Dendritic cell treated with granulocyte-macrophage colony-stimulating factor and Interleukin-4, amounts not matched to agents 40 ng/mL and 50 ng/mL, for 4 days (primary cell): ENCODE measurements around the gene KIF5C.

Experiments used
- H3K27ac Mint-ChIP-seq: one replicate; pipeline ENCODE4 v1.8.0; 2022; ENCODE audit warnings: mild to moderate bottlenecking, mixed read lengths
- H3K27me3 Mint-ChIP-seq: one replicate; pipeline ENCODE4 v1.8.0; 2022; ENCODE audit warnings: mild to moderate bottlenecking, mixed read lengths
- H3K36me3 Mint-ChIP-seq: one replicate; pipeline ENCODE4 v1.8.0; 2022; ENCODE audit warnings: low read depth, mixed read lengths
- H3K4me1 Mint-ChIP-seq: one replicate; pipeline ENCODE4 v1.8.0; 2022; ENCODE audit warnings: low read depth, mixed read lengths
- H3K4me3 Mint-ChIP-seq: one replicate; pipeline ENCODE4 v1.8.0; 2022; ENCODE audit warnings: mild to moderate bottlenecking, moderate library complexity, mixed read lengths
- H3K9me3 Mint-ChIP-seq: one replicate; pipeline ENCODE4 v1.8.0; 2022; ENCODE audit warnings: mixed read lengths
- intact Hi-C: fragments of 100-400 bp; cut with micrococcal nuclease; formaldehyde crosslinking; loops from one replicate; pipeline ENCODE4 v1.15.0; 2022

KIF5C gene

GRCh38 chr2:149038442-149039212, 163.6 kb downstream of the KIF5C start, which contains the start of gene LYPD6B:
Gene LYPD6B, plus strand, starts transcription at chr2:149038699. Its CDS starts 92,250 bp downstream, at chr2:149130949.
- H3K36me3 Mint-ChIP-seq = no peaks in the 10 kb centered on the region
- H3K9me3 Mint-ChIP-seq = no peaks in the 10 kb centered on the region
- H3K4me1 Mint-ChIP-seq = no peaks in the 10 kb centered on the region
- H3K27me3 Mint-ChIP-seq = peaks cover 54% of the 10 kb centered on the region
- no peak within 1 kb of the TSS for H3K27ac Mint-ChIP-seq
- no peak within 1 kb of the TSS for H3K4me3 Mint-ChIP-seq
- intact Hi-C loops = no loop called here

GRCh38 chr2:149039213-149039724, 164.2 kb downstream of the KIF5C start:
- Mint-ChIP-seq H3K27ac (no peak overlapping the region), H3K9me3 (no peaks in the 10 kb centered on the region), H3K36me3 (no peaks in the 10 kb centered on the region), H3K4me3 (no peak overlapping the region), H3K27me3 (peaks cover 53% of the 10 kb centered on the region), H3K4me1 (no peaks in the 10 kb centered on the region)
- intact Hi-C loops = no loop called here

- no peak overlapping the region for H3K4me3 Mint-ChIP-seq
- H3K36me3 Mint-ChIP-seq = no peaks in the 10 kb centered on the region
- peaks cover 53% of the 10 kb centered on the region for H3K27me3 Mint-ChIP-seq
- H3K9me3 Mint-ChIP-seq = no peaks in the 10 kb centered on the region
- H3K27ac Mint-ChIP-seq = no peak overlapping the region
- intact Hi-C loops = loop anchor here (1.0 to 2.0 kb wide), 2 partner anchors 272 to 521 kb away; no protein-coding TSS in a partner anchor
- H3K4me1 Mint-ChIP-seq = no peaks in the 10 kb centered on the region
These were observed 165.4 kb downstream of the KIF5C start for GRCh38 chr2:149040451-149040850.

GRCh38 chr2:149041482-149041881, 166.5 kb downstream of the KIF5C start:
- no peak overlapping the region for H3K27ac Mint-ChIP-seq
- peaks cover 50% of the 10 kb centered on the region for H3K27me3 Mint-ChIP-seq
- intact Hi-C loops = loop anchor here (2.0 kb wide), 1 partner anchor 271 kb away; no protein-coding TSS in a partner anchor
- no peak overlapping the region for H3K4me3 Mint-ChIP-seq
- no peaks in the 10 kb centered on the region for H3K36me3 Mint-ChIP-seq
- H3K9me3 Mint-ChIP-seq = no peaks in the 10 kb centered on the region
- H3K4me1 Mint-ChIP-seq = no peaks in the 10 kb centered on the region

- no peaks in the 10 kb centered on the region for H3K4me1 Mint-ChIP-seq
- H3K9me3 Mint-ChIP-seq = peaks cover 10% of the 10 kb centered on the region
- no peak overlapping the region for H3K27ac Mint-ChIP-seq
- H3K4me3 Mint-ChIP-seq = no peak overlapping the region
- no peaks in the 10 kb centered on the region for H3K36me3 Mint-ChIP-seq
- peaks cover 36% of the 10 kb centered on the region for H3K27me3 Mint-ChIP-seq
- intact Hi-C loops = no loop called here
These were observed 167.9 kb downstream of the KIF5C start for GRCh38 chr2:149042881-149043280.

GRCh38 chr2:149044500-149044899, 169.5 kb downstream of the KIF5C start:
- intact Hi-C loops = no loop called here
- no peak overlapping the region for H3K27ac Mint-ChIP-seq
- H3K4me1 Mint-ChIP-seq = no peaks in the 10 kb centered on the region
- peaks cover 23% of the 10 kb centered on the region for H3K27me3 Mint-ChIP-seq
- no peak overlapping the region for H3K4me3 Mint-ChIP-seq
- H3K36me3 Mint-ChIP-seq = no peaks in the 10 kb centered on the region
- peaks cover 19% of the 10 kb centered on the region for H3K9me3 Mint-ChIP-seq

- H3K27me3 Mint-ChIP-seq = peaks cover 5% of the 10 kb centered on the region
- no peak overlapping the region for H3K4me3 Mint-ChIP-seq
- intact Hi-C loops = no loop called here
- H3K36me3 Mint-ChIP-seq = no peaks in the 10 kb centered on the region
- no peaks in the 10 kb centered on the region for H3K4me1 Mint-ChIP-seq
- H3K9me3 Mint-ChIP-seq = peaks cover 19% of the 10 kb centered on the region
- no peak overlapping the region for H3K27ac Mint-ChIP-seq
These were observed 172.1 kb downstream of the KIF5C start for GRCh38 chr2:149047118-149047517.

- Mint-ChIP-seq H3K27ac (no peak overlapping the region), H3K4me3 (no peak overlapping the region), H3K27me3 (peaks cover 2% of the 10 kb centered on the region), H3K4me1 (no peaks in the 10 kb centered on the region), H3K9me3 (peaks cover 19% of the 10 kb centered on the region), H3K36me3 (no peaks in the 10 kb centered on the region)
- intact Hi-C loops = no loop called here
These were observed 174.1 kb downstream of the KIF5C start for GRCh38 chr2:149049142-149049541.

GRCh38 chr2:149050188-149050587, 175.2 kb downstream of the KIF5C start:
- no peaks in the 10 kb centered on the region for H3K27me3 Mint-ChIP-seq
- intact Hi-C loops = no loop called here
- H3K4me1 Mint-ChIP-seq = no peaks in the 10 kb centered on the region
- no peak overlapping the region for H3K27ac Mint-ChIP-seq
- H3K4me3 Mint-ChIP-seq = no peak overlapping the region
- H3K36me3 Mint-ChIP-seq = no peaks in the 10 kb centered on the region
- peaks cover 19% of the 10 kb centered on the region for H3K9me3 Mint-ChIP-seq

GRCh38 chr2:149055751-149056150, 180.7 kb downstream of the KIF5C start:
- H3K27me3 Mint-ChIP-seq = no peaks in the 10 kb centered on the region
- intact Hi-C loops = no loop called here
- H3K4me3 Mint-ChIP-seq = no peak overlapping the region
- H3K36me3 Mint-ChIP-seq = no peaks in the 10 kb centered on the region
- no peaks in the 10 kb centered on the region for H3K9me3 Mint-ChIP-seq
- H3K27ac Mint-ChIP-seq = no peak overlapping the region
- H3K4me1 Mint-ChIP-seq = no peaks in the 10 kb centered on the region

- H3K4me1 Mint-ChIP-seq = no peaks in the 10 kb centered on the region
- H3K9me3 Mint-ChIP-seq = no peaks in the 10 kb centered on the region
- H3K27me3 Mint-ChIP-seq = no peaks in the 10 kb centered on the region
- no peak overlapping the region for H3K4me3 Mint-ChIP-seq
- H3K36me3 Mint-ChIP-seq = no peaks in the 10 kb centered on the region
- H3K27ac Mint-ChIP-seq = no peak overlapping the region
- intact Hi-C loops = no loop called here
These were observed 181.7 kb downstream of the KIF5C start for GRCh38 chr2:149056541-149057255.

- Mint-ChIP-seq H3K4me3 (no peak overlapping the region), H3K36me3 (no peaks in the 10 kb centered on the region), H3K27ac (no peak overlapping the region), H3K27me3 (no peaks in the 10 kb centered on the region), H3K9me3 (no peaks in the 10 kb centered on the region), H3K4me1 (no peaks in the 10 kb centered on the region)
- intact Hi-C loops = no loop called here
These were observed 182.4 kb downstream of the KIF5C start for GRCh38 chr2:149057401-149057800.

GRCh38 chr2:149058936-149059335, 183.9 kb downstream of the KIF5C start:
- intact Hi-C loops = no loop called here
- Mint-ChIP-seq H3K27ac (no peak overlapping the region), H3K36me3 (no peaks in the 10 kb centered on the region), H3K9me3 (no peaks in the 10 kb centered on the region), H3K4me3 (no peak overlapping the region), H3K4me1 (no peaks in the 10 kb centered on the region), H3K27me3 (no peaks in the 10 kb centered on the region)

GRCh38 chr2:149059822-149060221, 184.8 kb downstream of the KIF5C start:
- Mint-ChIP-seq H3K36me3 (no peaks in the 10 kb centered on the region), H3K4me3 (no peak overlapping the region), H3K27me3 (no peaks in the 10 kb centered on the region), H3K9me3 (no peaks in the 10 kb centered on the region), H3K27ac (no peak overlapping the region), H3K4me1 (no peaks in the 10 kb centered on the region)
- intact Hi-C loops = no loop called here
